GM10266 (cell line): ENCODE data around the gene SULF2.
A peak's percentile ranks its signal among the peaks of the same experiment; 100 is the strongest.

Experiments used
- DNase-seq: peaks from one replicate; pipeline ENCODE4 v3.0.0; 2012; ENCODE audit errors: extremely low spot score
- CTCF ChIP-seq: IDR thresholded peaks from 2 replicates; pipeline ENCODE4 v1.5.1; 2012; ENCODE audit warnings: mild to moderate bottlenecking, low read depth; ENCODE audit not compliant: control insufficient read depth, insufficient read depth; ENCODE audit errors: missing control alignments

The SULF2 gene

GRCh38 chr20:47784599-47785310, 526 bp downstream of the SULF2 start:
- DNase-seq: peak; percentile 48

GRCh38 chr20:47783828-47784598, 1.3 kb downstream of the SULF2 start:
- DNase-seq: peak; percentile 33

More at GRCh38 chr20:47784599-47785310, 526 bp downstream of the SULF2 start:
- TF ChIP-seq CTCF: no peak

GRCh38 chr20:47782920-47783552, 2.2 kb downstream of the SULF2 start:
- peak; percentile 40 for DNase-seq
- TF ChIP-seq CTCF: no peak

More at GRCh38 chr20:47783828-47784598, 1.3 kb downstream of the SULF2 start:
- no peak for TF ChIP-seq CTCF

- no peak for TF ChIP-seq CTCF
- no peak for DNase-seq
Observed at GRCh38 chr20:47782076-47782475, 3.2 kb downstream of the SULF2 start.

- TF ChIP-seq CTCF: no peak
- DNase-seq: no peak
Observed at GRCh38 chr20:47781632-47782031, 3.6 kb downstream of the SULF2 start.

GRCh38 chr20:47780720-47781389, 4.4 kb downstream of the SULF2 start:
- TF ChIP-seq CTCF: no peak
- DNase-seq: no peak
